Psoas muscle (tissue), 8 donors: ENCODE results near the gene LHFPL4. TPM values are rescaled to one million over a fixed set of nuclear protein-coding genes. Genes with fewer than 3 reads are reported as not detected.

ENCODE experiments used
- ATAC-seq, 4 donors: fragments of 200-7000 bp; cut with Tn5 transposase; one replicate each; pipeline ENCODE4 v1.9.1; 2020; ENCODE audit warnings: moderate library complexity in 3 of 4, mild to moderate bottlenecking in 2 of 4
- DNase-seq, 2 donors: peaks; one replicate each; pipeline ENCODE4 v3.0.0-alpha.2; 2020
- H3K27ac ChIP-seq: fragments of 200-600 bp; one replicate; pipeline ENCODE4 v1.8.0; 2022
- H3K27me3 ChIP-seq, 3 donors: fragments of 200-600 bp in 1 of 3; one replicate each; pipeline versions ENCODE4 v1.6.1 to v1.8.0; 2013 to 2022; ENCODE audit warnings: low read length in 2 of 3, mild to moderate bottlenecking in 2 of 3, moderate library complexity in 1 of 3; ENCODE audit not compliant: insufficient read depth in 3 of 3
- H3K36me3 ChIP-seq, 2 donors: fragments of 200-600 bp in 1 of 2; one replicate each; pipeline versions ENCODE4 v1.6.1 to v1.8.0; 2013 to 2022; ENCODE audit warnings: low read depth in 1 of 2, mild to moderate bottlenecking in 1 of 2, moderate library complexity in 1 of 2; ENCODE audit not compliant: insufficient read depth in 1 of 2
- H3K4me1 ChIP-seq: fragments of 200-600 bp; one replicate; pipeline ENCODE4 v1.8.0; 2022
- H3K4me3 ChIP-seq: fragments of 200-600 bp; one replicate; pipeline ENCODE4 v1.8.0; 2022; ENCODE audit warnings: mild to moderate bottlenecking
- H3K9me3 ChIP-seq: fragments of 200-600 bp; one replicate; pipeline ENCODE4 v1.8.0; 2022
- WGBS, 3 donors: extraction: QIAGEN DNeasy Blood & Tissue Kit; methylation state at CpG; one replicate each; pipeline versions ENCODE4 v1.1.6 to v1.1.7; 2013; 5-methylcytosine and 5-hydroxymethylcytosine counted together
- intact Hi-C, 2 donors: fragments of 100-400 bp; cut with DNase I; formaldehyde crosslinking; loops; one replicate each; pipeline versions ENCODE4 v1.11.0 to v1.14.2; 2022
- polyA plus RNA-seq, 3 donors: library from polyadenylated mRNA; stranded (reverse); fragments of 200-250 nt; gene quantifications; one replicate each; pipeline ENCODE4 v1.2.3, GENCODE V29; 2013
- total RNA-seq, 4 donors: library from RNA; stranded (reverse); fragmentation: NEBNext Ultra II Directional in 2 of 4; extraction: Animal tissue kit (Norgen Biotek cat#: 25700) in 2 of 4; gene quantifications; one replicate each; pipeline versions ENCODE4 v1.2.1 to v1.2.4, GENCODE V29; 2021 to 2023
- TF ChIP-seq, protein P1 (sequence below): fragments of 200-600 bp; IDR thresholded peaks from one replicate; pipeline ENCODE4 v1.8.0; 2022; ENCODE audit warnings: antibody characterized with exemption
- donor health status: healthy with polysubstance abuse.
- donor health status: DM: no; HTN: no; CAD: no; lungs with moderate emphysema.
- donor health status: Bipolar disorder and iron deficiency.
- donor health status: healthy.
- donor health status: DM: yes; HTN: yes; CAD: no.
- donor health status: DM: no; HTN: no; CAD: no.
- donor health status: DM: no; HTN: no; CAD: no.
- donor health status: DM: yes; HTN: yes; CAD: no.

Gene LHFPL4
- total and polyA plus RNA-seq, 7 donors: 0.01 TPM; not detected in 6

DNA sequence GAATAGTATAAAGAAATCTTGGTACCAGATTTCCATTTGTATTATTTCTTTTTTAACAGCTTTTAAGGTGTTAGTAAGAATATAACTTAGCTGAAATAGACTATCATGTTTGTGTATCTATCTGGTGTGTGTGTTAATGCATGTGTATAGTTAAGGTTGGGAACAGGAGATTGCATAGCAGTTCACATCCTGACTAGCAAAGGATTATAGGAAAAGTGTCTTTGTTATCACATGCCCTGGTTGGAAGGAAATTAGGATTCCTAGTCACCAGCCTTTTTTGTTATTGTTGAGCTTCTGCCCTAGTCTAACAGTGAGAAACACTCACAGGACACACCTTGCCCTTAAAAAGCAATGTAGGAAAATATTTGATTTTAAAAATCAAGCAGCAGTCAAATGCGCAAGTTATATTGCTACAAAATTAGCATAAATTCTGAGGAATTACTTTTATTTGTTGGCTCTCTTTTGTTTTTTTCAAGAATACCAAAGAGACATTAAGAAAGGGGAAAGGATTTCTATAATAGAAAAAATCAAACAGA, 98.0 kb downstream of the LHFPL4 start:
- H3K4me1 ChIP-seq: no peaks in the 10 kb centered on the region
- TF ChIP-seq, protein P1, sequence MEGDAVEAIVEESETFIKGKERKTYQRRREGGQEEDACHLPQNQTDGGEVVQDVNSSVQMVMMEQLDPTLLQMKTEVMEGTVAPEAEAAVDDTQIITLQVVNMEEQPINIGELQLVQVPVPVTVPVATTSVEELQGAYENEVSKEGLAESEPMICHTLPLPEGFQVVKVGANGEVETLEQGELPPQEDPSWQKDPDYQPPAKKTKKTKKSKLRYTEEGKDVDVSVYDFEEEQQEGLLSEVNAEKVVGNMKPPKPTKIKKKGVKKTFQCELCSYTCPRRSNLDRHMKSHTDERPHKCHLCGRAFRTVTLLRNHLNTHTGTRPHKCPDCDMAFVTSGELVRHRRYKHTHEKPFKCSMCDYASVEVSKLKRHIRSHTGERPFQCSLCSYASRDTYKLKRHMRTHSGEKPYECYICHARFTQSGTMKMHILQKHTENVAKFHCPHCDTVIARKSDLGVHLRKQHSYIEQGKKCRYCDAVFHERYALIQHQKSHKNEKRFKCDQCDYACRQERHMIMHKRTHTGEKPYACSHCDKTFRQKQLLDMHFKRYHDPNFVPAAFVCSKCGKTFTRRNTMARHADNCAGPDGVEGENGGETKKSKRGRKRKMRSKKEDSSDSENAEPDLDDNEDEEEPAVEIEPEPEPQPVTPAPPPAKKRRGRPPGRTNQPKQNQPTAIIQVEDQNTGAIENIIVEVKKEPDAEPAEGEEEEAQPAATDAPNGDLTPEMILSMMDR: no peak
- no peaks in the 10 kb centered on the region for H3K27me3 ChIP-seq
- peaks cover 0 to 100% of the 10 kb centered on the region in 2 donors for H3K36me3 ChIP-seq
- 93 to 100% (median 98%) methylated on average over 1 of the region's 1 CpG for WGBS, 3 donors
- no peak overlapping the region for H3K4me3 ChIP-seq
- intact Hi-C loops: no loop called here
- no peaks in the 10 kb centered on the region for H3K9me3 ChIP-seq
- ATAC-seq (no peak), DNase-seq (no peak)
- H3K27ac ChIP-seq: no peak overlapping the region

DNA sequence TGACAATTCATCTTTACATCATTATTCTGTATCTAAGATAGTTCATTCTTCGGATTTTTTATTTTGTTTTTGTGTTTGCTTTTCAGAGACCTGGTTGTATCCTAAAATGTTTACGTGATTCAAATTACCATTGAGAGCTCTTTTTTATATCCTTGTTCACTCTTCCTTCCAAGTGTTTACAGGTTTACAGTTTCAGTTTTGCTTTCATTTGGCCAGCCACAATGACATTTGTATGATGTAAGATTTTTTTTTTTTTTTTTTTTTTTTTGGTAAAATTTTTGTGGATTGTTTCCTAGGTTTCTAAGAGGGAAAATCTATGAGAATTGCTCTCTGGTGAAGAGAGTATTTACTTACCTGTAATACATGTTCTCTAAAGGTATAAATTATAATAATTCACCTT, 101.2 kb downstream of the LHFPL4 start:
- intact Hi-C loops: no loop called here
- TF ChIP-seq, protein P1: no peak
- H3K36me3 ChIP-seq: peaks cover 7 to 100% of the 10 kb centered on the region in 2 donors
- no peak overlapping the region for H3K4me3 ChIP-seq
- DNase-seq: no peak
- no peaks in the 10 kb centered on the region for H3K27me3 ChIP-seq
- ATAC-seq: no peak
- no peaks in the 10 kb centered on the region for H3K4me1 ChIP-seq
- H3K27ac ChIP-seq: no peak overlapping the region
- WGBS, 3 donors: 79 to 84% (median 80%) methylated on average over 2 of the region's 2 CpGs
- H3K9me3 ChIP-seq: no peaks in the 10 kb centered on the region

DNA sequence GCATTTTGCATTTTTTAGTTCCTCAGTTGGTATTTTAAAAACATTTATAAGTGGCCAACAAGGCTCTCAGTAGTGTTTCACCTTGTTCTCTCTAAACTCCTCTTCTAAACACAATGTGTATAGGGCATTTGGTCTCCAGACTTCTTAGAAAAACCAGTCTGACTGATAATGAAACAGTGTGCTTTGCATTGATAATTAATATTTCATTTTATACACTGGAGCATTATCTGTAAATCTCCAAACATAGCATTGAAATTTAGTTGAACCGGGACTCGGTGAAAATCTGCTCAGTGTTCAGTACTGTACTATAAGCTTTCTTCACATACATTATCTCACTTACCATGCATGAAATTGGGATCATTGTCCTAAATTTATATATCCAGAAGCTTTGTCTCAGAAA, 102.6 kb downstream of the LHFPL4 start:
- DNase-seq (no peak), ATAC-seq (no peak)
- peaks cover 7 to 100% of the 10 kb centered on the region in 2 donors for H3K36me3 ChIP-seq
- H3K27ac ChIP-seq: no peak overlapping the region
- no peaks in the 10 kb centered on the region for H3K27me3 ChIP-seq
- intact Hi-C loops: no loop called here
- H3K4me1 ChIP-seq: no peaks in the 10 kb centered on the region
- TF ChIP-seq, protein P1: no peak
- 92 to 99% (median 96%) methylated on average over 2 of the region's 2 CpGs for WGBS, 3 donors
- no peaks in the 10 kb centered on the region for H3K9me3 ChIP-seq
- no peak overlapping the region for H3K4me3 ChIP-seq

DNA sequence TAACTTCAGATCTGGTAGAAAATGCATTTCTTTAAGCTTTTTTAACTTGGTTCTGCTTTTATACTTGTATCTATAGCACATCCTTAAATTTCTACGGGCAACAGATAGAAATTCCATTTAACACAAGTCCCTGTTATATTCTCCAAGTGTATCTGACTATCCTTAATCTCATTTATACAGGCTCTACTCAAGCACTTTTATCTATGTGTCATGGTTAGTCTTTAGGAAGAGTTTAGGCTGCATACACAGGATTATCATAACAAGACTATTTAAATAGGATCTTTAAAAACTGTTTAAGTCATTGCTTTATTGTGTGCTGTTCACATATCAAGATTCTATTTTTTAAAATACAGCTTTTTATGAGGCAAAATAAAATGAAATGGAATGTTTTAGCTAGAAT, 103.5 kb downstream of the LHFPL4 start:
- ATAC-seq (no peak), DNase-seq (no peak)
- TF ChIP-seq, protein P1: no peak
- Histone ChIP-seq H3K4me1 (no peaks in the 10 kb centered on the region), H3K4me3 (no peak overlapping the region), H3K27ac (no peak overlapping the region), H3K9me3 (no peaks in the 10 kb centered on the region), H3K36me3 (peaks cover 7 to 100% of the 10 kb centered on the region in 2 donors), H3K27me3 (no peaks in the 10 kb centered on the region)
- intact Hi-C loops: no loop called here
- 88 to 92% (median 91%) methylated on average over 1 of the region's 1 CpG for WGBS, 3 donors

DNA sequence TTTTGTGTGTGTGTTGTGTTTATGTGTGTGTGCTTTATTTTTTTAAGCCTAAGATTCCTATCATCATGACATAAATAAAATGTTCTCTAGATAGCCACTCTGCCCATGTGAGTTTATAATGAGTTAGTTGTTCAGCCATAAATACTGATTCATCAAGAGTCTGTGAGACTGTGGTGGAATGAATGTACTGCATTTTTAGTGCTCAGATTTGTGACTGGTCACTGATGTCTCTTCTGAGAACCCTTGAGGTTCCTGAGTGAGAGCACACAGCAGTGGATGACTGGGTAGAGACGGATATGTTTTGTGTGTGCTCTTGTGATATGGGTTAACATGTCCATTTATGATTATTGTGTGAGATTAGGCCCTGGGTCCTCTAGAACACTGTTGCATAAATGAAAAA, 105.0 kb downstream of the LHFPL4 start:
- H3K9me3 ChIP-seq: no peaks in the 10 kb centered on the region
- H3K4me1 ChIP-seq: no peaks in the 10 kb centered on the region
- H3K36me3 ChIP-seq: peaks cover 10 to 100% of the 10 kb centered on the region in 2 donors
- no peak overlapping the region for H3K4me3 ChIP-seq
- intact Hi-C loops: loop anchor here in 1 of 2 donors (5.0 kb wide), 1 partner anchor 61 kb away; no protein-coding TSS in a partner anchor
- WGBS, 3 donors: 89 to 93% (median 92%) methylated on average over 1 of the region's 1 CpG
- ATAC-seq (peak in 1 of 4 donors; percentile 38), DNase-seq (no peak)
- H3K27ac ChIP-seq: no peak overlapping the region
- TF ChIP-seq, protein P1: no peak
- no peaks in the 10 kb centered on the region for H3K27me3 ChIP-seq
